Sigmoid colon (tissue), 7 donors: ENCODE measurements around the gene PRTFDC1. TPM values are rescaled to one million over a fixed set of nuclear protein-coding genes. Genes with fewer than 3 reads are reported as not detected.
"Not testable (repeated sequence)": the region's sequence is repeated elsewhere in the genome, so short reads cannot be mapped to it uniquely, and the experiment has no call there.

Experiments
- DNase-seq: peaks from one replicate; pipeline ENCODE4 v3.0.0-alpha.2; 2019
- H3K27ac ChIP-seq, 4 donors: fragments of 200-600 bp; sonication (generic); one replicate each; pipeline ENCODE4 v1.5.1; 2016 to 2019; ENCODE audit warnings: mild to moderate bottlenecking in 1 of 4
- H3K27me3 ChIP-seq, 3 donors: fragments of 200-600 bp; sonication (generic); one replicate each; pipeline ENCODE4 v1.5.1; 2019; ENCODE audit warnings: mild to moderate bottlenecking in 1 of 3
- H3K36me3 ChIP-seq, 4 donors: fragments of 200-600 bp; sonication (generic); one replicate each; pipeline ENCODE4 v1.5.1; 2016 to 2019
- H3K4me1 ChIP-seq, 4 donors: fragments of 200-600 bp; sonication (generic); one replicate each; pipeline ENCODE4 v1.5.1; 2017 to 2019
- H3K4me3 ChIP-seq, 4 donors: fragments of 200-600 bp; sonication (generic); one replicate each; pipeline ENCODE4 v1.5.1; 2017 to 2019; ENCODE audit warnings: mild to moderate bottlenecking in 2 of 4, moderate library complexity in 1 of 4
- H3K9me3 ChIP-seq, 4 donors: fragments of 200-600 bp in 3 of 4; sonication (generic) in 3 of 4; one replicate each; pipeline versions ENCODE4 v1.5.1 to v1.6.1; 2013 to 2019
- CTCF ChIP-seq, 4 experiments: fragments of 450-650 bp in 3 of 4; fragments of 200-600 bp in 1 of 4; IDR thresholded peaks; one replicate each; pipeline ENCODE4 v1.5.1; 2016 to 2019; ENCODE audit warnings: antibody characterized with exemption in 4 of 4, mild to moderate bottlenecking in 3 of 4, moderate library complexity in 2 of 4
- EP300 ChIP-seq, 4 donors: sonication (generic); formaldehyde crosslinking; IDR thresholded peaks; one replicate each; pipeline ENCODE4 v1.6.1; 2017; ENCODE audit warnings: antibody characterized with exemption in 4 of 4
- POLR2A ChIP-seq, 2 donors: fragments of 450-650 bp; IDR thresholded peaks; one replicate each; pipeline ENCODE4 v1.6.1; 2016; ENCODE audit warnings: antibody characterized with exemption in 2 of 2, mild to moderate bottlenecking in 2 of 2, moderate library complexity in 2 of 2
- POLR2AphosphoS5 ChIP-seq, 4 donors: sonication (generic); formaldehyde crosslinking; IDR thresholded peaks; one replicate each; pipeline ENCODE4 v1.6.1; 2017; ENCODE audit warnings: antibody characterized with exemption in 4 of 4
- WGBS, 2 donors: extraction: QIAGEN DNeasy Blood & Tissue Kit; methylation state at CpG; one replicate each; pipeline ENCODE4 v1.1.7; 2013; 5-methylcytosine and 5-hydroxymethylcytosine counted together
- intact Hi-C: fragments of 100-400 bp; cut with DNase I; formaldehyde crosslinking; loops from one replicate; pipeline ENCODE4 v1.15.1; 2023
- polyA plus RNA-seq, 3 donors: library from polyadenylated mRNA; stranded (reverse); fragments of 200-250 nt; gene quantifications; one replicate each; pipeline ENCODE4 v1.2.3, GENCODE V29; 2013
- total RNA-seq, 4 donors: library from RNA; depleted of rRNA; stranded (reverse); fragments of >200 nt; gene quantifications; one replicate each; pipeline ENCODE4 v1.1.0, GENCODE V29; 2016
- donor health status: healthy with polysubstance abuse.
- donor health status: Bipolar disorder and iron deficiency.
- donor health status: healthy.

PRTFDC1 gene
- total and polyA plus RNA-seq, 7 donors: 6.0 to 17.2 (median 9.6) TPM

GRCh38 chr10:24979685-24980084 lies 27.3 kb upstream of the PRTFDC1 start:
- DNase-seq: no peak
- TF ChIP-seq POLR2AphosphoS5 (IDR thresholded peaks at IDR 0.05) (no peak), EP300 (IDR thresholded peaks at IDR 0.05) (no peak), POLR2A (IDR thresholded peaks at IDR 0.05) (no peak), CTCF (IDR thresholded peaks at IDR 0.05) (no peak)
- Histone ChIP-seq H3K4me1 (no peaks in the 10 kb centered on the region), H3K36me3 (no peaks in the 10 kb centered on the region), H3K4me3 (no peak overlapping the region), H3K9me3 (no peaks in the 10 kb centered on the region), H3K27ac (no peak overlapping the region), H3K27me3 (no peaks in the 10 kb centered on the region)
- 92 to 98% methylated on average over 4 of the region's 4 CpGs for WGBS, 2 donors
- intact Hi-C loops: no loop called here

GRCh38 chr10:24974976-24975375 lies 22.6 kb upstream of the PRTFDC1 start:
- intact Hi-C loops: no loop called here
- DNase-seq: peak; percentile 74
- Histone ChIP-seq H3K9me3 (no peaks in the 10 kb centered on the region), H3K4me3 (no peak overlapping the region), H3K4me1 (peaks cover 0 to 7% (median 0%) of the 10 kb centered on the region in 4 donors), H3K27ac (peak overlapping the region in 2 of 4 donors; percentile 22 to 26), H3K27me3 (no peaks in the 10 kb centered on the region), H3K36me3 (no peaks in the 10 kb centered on the region)
- 13 to 53% methylated on average over 2 of the region's 2 CpGs for WGBS, 2 donors
- no peak for TF ChIP-seq EP300 (IDR thresholded peaks at IDR 0.05)
- no peak for TF ChIP-seq POLR2A (IDR thresholded peaks at IDR 0.05)
- no peak for TF ChIP-seq CTCF (IDR thresholded peaks at IDR 0.05)
- peak; percentile 28 to 57 (median 47) for TF ChIP-seq POLR2AphosphoS5 (IDR thresholded peaks at IDR 0.05)

GRCh38 chr10:24973163-24973562 lies 20.8 kb upstream of the PRTFDC1 start:
- H3K27me3 ChIP-seq: no peaks in the 10 kb centered on the region
- no peak overlapping the region for H3K4me3 ChIP-seq
- H3K9me3 ChIP-seq: no peaks in the 10 kb centered on the region
- intact Hi-C loops: no loop called here
- H3K27ac ChIP-seq: no peak overlapping the region
- peaks cover 0 to 9% (median 0%) of the 10 kb centered on the region in 4 donors for H3K4me1 ChIP-seq
- no peak for DNase-seq
- TF ChIP-seq POLR2A (IDR thresholded peaks at IDR 0.05) (no peak), POLR2AphosphoS5 (IDR thresholded peaks at IDR 0.05) (no peak)
- WGBS, 2 donors: 78 to 85% methylated on average over 5 of the region's 5 CpGs
- H3K36me3 ChIP-seq: no peaks in the 10 kb centered on the region

- H3K4me1 ChIP-seq: peaks cover 0 to 9% (median 0%) of the 10 kb centered on the region in 4 donors
- intact Hi-C loops: no loop called here
- TF ChIP-seq POLR2AphosphoS5 (IDR thresholded peaks at IDR 0.05) (peak in 1 of 4 donors; percentile 8), EP300 (IDR thresholded peaks at IDR 0.05) (no peak), POLR2A (IDR thresholded peaks at IDR 0.05) (no peak)
- no peak overlapping the region for H3K4me3 ChIP-seq
- no peaks in the 10 kb centered on the region for H3K27me3 ChIP-seq
- no peaks in the 10 kb centered on the region for H3K36me3 ChIP-seq
- H3K27ac ChIP-seq: no peak overlapping the region
- no peaks in the 10 kb centered on the region for H3K9me3 ChIP-seq
- DNase-seq: no peak
Observed at GRCh38 chr10:24971374-24971773, 19.0 kb upstream of the PRTFDC1 start.

- Histone ChIP-seq H3K27ac (no peak overlapping the region), H3K27me3 (no peaks in the 10 kb centered on the region), H3K9me3 (no peaks in the 10 kb centered on the region), H3K4me1 (peaks cover 0 to 9% (median 0%) of the 10 kb centered on the region in 4 donors), H3K36me3 (no peaks in the 10 kb centered on the region), H3K4me3 (no peak overlapping the region)
- TF ChIP-seq POLR2AphosphoS5 (IDR thresholded peaks at IDR 0.05) (no peak), CTCF (IDR thresholded peaks at IDR 0.05) (no peak)
- no peak for DNase-seq
- 58 to 71% methylated on average over 2 of the region's 2 CpGs for WGBS, 2 donors
- intact Hi-C loops: no loop called here
Observed at GRCh38 chr10:24969841-24970281, 17.5 kb upstream of the PRTFDC1 start.

- H3K27me3 ChIP-seq, DNase-seq, H3K9me3 ChIP-seq, H3K4me3 ChIP-seq, H3K4me1 ChIP-seq, intact Hi-C loops, H3K36me3 ChIP-seq, H3K27ac ChIP-seq: not testable (repeated sequence)
- WGBS, 2 donors: 93% methylated on average over 11 of the region's 11 CpGs
Observed at GRCh38 chr10:24968951-24969350, 16.5 kb upstream of the PRTFDC1 start.
